ENCODE data around the gene TGFB1I1. TPM values are rescaled to one million over a fixed set of nuclear protein-coding genes. Genes with fewer than 3 reads are reported as not detected.

TGFB1I1 gene
- total and polyA plus RNA-seq, 2 of the 13 experiments (the other 11 are each of a cell fraction or from before 2014, with no cell fraction given), result 0.80 to 2.9 TPM

- TF ChIP-seq MTERF4 (CRISPR knock-in tag; IDR thresholded peaks at IDR 0.05) (0 out of 2 replicates have a peak, but pooled peaks have one; percentile 36), SOX6 (IDR thresholded peaks at IDR 0.05) (no peak), SOX6 (CRISPR knock-in tag; IDR thresholded peaks at IDR 0.05) (peak; percentile 61; the same call in 1 of the 2 replicates), BORCS8-MEF2B (CRISPR knock-in tag; IDR thresholded peaks at IDR 0.05) (peak; percentile 51; the same call in 1 of the 2 replicates), SKI (IDR thresholded peaks at IDR 0.05; ENCODE audit: partially characterized antibody) (peak; percentile 41), ZNF468 (CRISPR knock-in tag; IDR thresholded peaks at IDR 0.05) (peak; percentile 49; the same call in 1 of the 2 replicates), ZNF256 (CRISPR knock-in tag; conservative IDR thresholded peaks at IDR 0.05) (no peak), POLR2AphosphoS5 (IDR thresholded peaks at IDR 0.05; ENCODE audit: low read depth, low read length) (peak; percentile 44; the same call in 1 of the 2 replicates), ZNF609 (CRISPR knock-in tag; IDR thresholded peaks at IDR 0.05; ENCODE audit: borderline replicate concordance) (peak; percentile 41; the same call in 1 of the 2 replicates), PPARG (CRISPR knock-in tag; conservative IDR thresholded peaks at IDR 0.05) (0 out of 2 replicates have a peak, but pooled peaks have one; percentile 12)
- TF ChIP-seq, protein P1, sequence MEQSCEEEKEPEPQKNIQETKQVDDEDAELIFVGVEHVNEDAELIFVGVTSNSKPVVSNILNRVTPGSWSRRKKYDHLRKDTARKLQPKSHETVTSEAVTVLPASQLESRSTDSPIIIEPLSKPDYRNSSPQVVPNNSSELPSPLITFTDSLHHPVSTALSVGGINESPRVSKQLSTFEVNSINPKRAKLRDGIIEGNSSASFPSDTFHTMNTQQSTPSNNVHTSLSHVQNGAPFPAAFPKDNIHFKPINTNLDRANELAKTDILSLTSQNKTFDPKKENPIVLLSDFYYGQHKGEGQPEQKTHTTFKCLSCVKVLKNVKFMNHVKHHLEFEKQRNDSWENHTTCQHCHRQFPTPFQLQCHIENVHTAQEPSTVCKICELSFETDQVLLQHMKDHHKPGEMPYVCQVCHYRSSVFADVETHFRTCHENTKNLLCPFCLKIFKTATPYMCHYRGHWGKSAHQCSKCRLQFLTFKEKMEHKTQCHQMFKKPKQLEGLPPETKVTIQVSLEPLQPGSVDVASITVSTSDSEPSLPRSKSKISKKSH (CRISPR knock-in tag; IDR thresholded peaks at IDR 0.05; ENCODE audit: borderline replicate concordance), result peak; percentile 79; the same call in 1 of the 2 replicates
- TF ChIP-seq, protein P2, sequence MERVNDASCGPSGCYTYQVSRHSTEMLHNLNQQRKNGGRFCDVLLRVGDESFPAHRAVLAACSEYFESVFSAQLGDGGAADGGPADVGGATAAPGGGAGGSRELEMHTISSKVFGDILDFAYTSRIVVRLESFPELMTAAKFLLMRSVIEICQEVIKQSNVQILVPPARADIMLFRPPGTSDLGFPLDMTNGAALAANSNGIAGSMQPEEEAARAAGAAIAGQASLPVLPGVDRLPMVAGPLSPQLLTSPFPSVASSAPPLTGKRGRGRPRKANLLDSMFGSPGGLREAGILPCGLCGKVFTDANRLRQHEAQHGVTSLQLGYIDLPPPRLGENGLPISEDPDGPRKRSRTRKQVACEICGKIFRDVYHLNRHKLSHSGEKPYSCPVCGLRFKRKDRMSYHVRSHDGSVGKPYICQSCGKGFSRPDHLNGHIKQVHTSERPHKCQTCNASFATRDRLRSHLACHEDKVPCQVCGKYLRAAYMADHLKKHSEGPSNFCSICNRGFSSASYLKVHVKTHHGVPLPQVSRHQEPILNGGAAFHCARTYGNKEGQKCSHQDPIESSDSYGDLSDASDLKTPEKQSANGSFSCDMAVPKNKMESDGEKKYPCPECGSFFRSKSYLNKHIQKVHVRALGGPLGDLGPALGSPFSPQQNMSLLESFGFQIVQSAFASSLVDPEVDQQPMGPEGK (CRISPR knock-in tag; IDR thresholded peaks at IDR 0.05), result peak; percentile 84
- TF ChIP-seq, protein P3, sequence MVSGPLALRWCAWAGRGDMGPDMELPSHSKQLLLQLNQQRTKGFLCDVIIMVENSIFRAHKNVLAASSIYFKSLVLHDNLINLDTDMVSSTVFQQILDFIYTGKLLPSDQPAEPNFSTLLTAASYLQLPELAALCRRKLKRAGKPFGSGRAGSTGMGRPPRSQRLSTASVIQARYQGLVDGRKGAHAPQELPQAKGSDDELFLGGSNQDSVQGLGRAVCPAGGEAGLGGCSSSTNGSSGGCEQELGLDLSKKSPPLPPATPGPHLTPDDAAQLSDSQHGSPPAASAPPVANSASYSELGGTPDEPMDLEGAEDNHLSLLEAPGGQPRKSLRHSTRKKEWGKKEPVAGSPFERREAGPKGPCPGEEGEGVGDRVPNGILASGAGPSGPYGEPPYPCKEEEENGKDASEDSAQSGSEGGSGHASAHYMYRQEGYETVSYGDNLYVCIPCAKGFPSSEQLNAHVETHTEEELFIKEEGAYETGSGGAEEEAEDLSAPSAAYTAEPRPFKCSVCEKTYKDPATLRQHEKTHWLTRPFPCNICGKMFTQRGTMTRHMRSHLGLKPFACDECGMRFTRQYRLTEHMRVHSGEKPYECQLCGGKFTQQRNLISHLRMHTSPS (CRISPR knock-in tag; IDR thresholded peaks at IDR 0.05; ENCODE audit: low read depth), result peak; percentile 52; the same call in 1 of the 2 replicates
- TF ChIP-seq, protein P4, sequence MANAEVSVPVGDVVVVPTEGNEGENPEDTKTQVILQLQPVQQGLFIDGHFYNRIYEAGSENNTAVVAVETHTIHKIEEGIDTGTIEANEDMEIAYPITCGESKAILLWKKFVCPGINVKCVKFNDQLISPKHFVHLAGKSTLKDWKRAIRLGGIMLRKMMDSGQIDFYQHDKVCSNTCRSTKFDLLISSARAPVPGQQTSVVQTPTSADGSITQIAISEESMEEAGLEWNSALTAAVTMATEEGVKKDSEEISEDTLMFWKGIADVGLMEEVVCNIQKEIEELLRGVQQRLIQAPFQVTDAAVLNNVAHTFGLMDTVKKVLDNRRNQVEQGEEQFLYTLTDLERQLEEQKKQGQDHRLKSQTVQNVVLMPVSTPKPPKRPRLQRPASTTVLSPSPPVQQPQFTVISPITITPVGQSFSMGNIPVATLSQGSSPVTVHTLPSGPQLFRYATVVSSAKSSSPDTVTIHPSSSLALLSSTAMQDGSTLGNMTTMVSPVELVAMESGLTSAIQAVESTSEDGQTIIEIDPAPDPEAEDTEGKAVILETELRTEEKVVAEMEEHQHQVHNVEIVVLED (CRISPR knock-in tag; IDR thresholded peaks at IDR 0.05; ENCODE audit: borderline replicate concordance), result peak; percentile 60; the same call in 1 of the 2 replicates
Measured at GRCh38 chr16:31484491-31485171, 12.7 kb downstream of the TGFB1I1 start (continued).
